Ovary (tissue), 3 donors: ENCODE results near the gene GRB14.

Experiments used
- EP300 ChIP-seq: sonication (generic); formaldehyde crosslinking; IDR thresholded peaks from one replicate; pipeline ENCODE4 v1.6.1; 2017; ENCODE audit warnings: antibody characterized with exemption
- TF ChIP-seq, protein P1 (sequence below), 3 donors: fragments of 450-650 bp in 2 of 3; fragments of 200-600 bp in 1 of 3; IDR thresholded peaks; one replicate each; pipeline versions ENCODE4 v1.5.1 to v1.8.0; 2016 to 2022; ENCODE audit warnings: antibody characterized with exemption in 3 of 3, mild to moderate bottlenecking in 1 of 3
- donor health status: DM: no; HTN: no; CAD: no.

DNA sequence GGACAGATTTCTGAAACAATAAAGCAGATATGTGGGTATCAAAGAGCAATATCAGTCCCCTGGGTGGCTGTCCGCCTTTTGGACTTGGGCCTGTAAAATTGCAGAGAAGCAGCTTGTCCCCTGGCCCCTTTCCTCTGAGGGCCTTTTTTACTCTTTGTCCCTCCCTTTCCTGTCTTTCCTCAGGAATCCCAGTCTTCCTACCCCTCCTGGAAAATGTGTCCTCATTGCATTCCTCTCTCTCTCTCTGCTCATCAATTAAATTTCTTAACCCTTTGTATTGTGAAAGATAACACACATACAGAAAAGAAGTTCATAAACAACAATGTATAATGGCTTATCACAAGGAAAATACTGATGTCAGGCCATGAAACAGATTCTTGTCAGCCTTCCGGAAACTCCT lies 3.0 kb upstream of the GRB14 start:
- no peak for TF ChIP-seq EP300
- TF ChIP-seq, protein P1, sequence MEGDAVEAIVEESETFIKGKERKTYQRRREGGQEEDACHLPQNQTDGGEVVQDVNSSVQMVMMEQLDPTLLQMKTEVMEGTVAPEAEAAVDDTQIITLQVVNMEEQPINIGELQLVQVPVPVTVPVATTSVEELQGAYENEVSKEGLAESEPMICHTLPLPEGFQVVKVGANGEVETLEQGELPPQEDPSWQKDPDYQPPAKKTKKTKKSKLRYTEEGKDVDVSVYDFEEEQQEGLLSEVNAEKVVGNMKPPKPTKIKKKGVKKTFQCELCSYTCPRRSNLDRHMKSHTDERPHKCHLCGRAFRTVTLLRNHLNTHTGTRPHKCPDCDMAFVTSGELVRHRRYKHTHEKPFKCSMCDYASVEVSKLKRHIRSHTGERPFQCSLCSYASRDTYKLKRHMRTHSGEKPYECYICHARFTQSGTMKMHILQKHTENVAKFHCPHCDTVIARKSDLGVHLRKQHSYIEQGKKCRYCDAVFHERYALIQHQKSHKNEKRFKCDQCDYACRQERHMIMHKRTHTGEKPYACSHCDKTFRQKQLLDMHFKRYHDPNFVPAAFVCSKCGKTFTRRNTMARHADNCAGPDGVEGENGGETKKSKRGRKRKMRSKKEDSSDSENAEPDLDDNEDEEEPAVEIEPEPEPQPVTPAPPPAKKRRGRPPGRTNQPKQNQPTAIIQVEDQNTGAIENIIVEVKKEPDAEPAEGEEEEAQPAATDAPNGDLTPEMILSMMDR (IDR thresholded peaks at IDR 0.05): no peak
